ENCODE measurements around the gene PDE4B. TPM values are rescaled to one million over a fixed set of nuclear protein-coding genes. Genes with fewer than 3 reads are reported as not detected.

PDE4B gene
- total and polyA plus RNA-seq, 9 of the 15 experiments (the other 6 are each of a cell fraction or from before 2014, with no cell fraction given): 0.09 TPM; not detected in 8

GRCh38 chr1:66351913-66352312 lies 559.2 kb downstream of the PDE4B start:
- no peak overlapping the region for H3K27ac ChIP-seq (ENCODE audit: extremely low read depth, low read depth, low read length)
- DNase-seq (ENCODE audit: extremely low read depth in 1 of 4, low spot score in 3 of 4): no peak
- no peaks in the 10 kb centered on the region for H3K9me1 ChIP-seq (ENCODE audit: control insufficient read depth, insufficient read depth, low read length)
- ChIA-PET POLR2A (no interaction called here), CTCF (ENCODE audit: low intra/inter-chr PET ratio) (no interaction called here)
- 2% methylated on average over 3 of the region's 3 CpGs for WGBS (ENCODE audit: insufficient coverage, low coverage, missing lambda C conversion rate)
- no peaks in the 10 kb centered on the region for H3K79me2 ChIP-seq (ENCODE audit: control insufficient read depth, insufficient read depth, low read length)
- no peak overlapping the region for H2AFZ ChIP-seq (ENCODE audit: low read depth, low read length)
- H3K9ac ChIP-seq (ENCODE audit: insufficient read depth in 1 of 2, low read depth in 2 of 2, low read length in 2 of 2): no peak overlapping the region
- no peaks in the 10 kb centered on the region for H3K4me1 ChIP-seq (replicated peaks in 1 of 2; ENCODE audit: control insufficient read depth in 2 of 2, insufficient read depth in 2 of 2, low read length in 2 of 2)
- intact Hi-C loops (cut with micrococcal nuclease): no loop called here
- no peaks in the 10 kb centered on the region for H4K20me1 ChIP-seq (replicated peaks; ENCODE audit: control insufficient read depth, insufficient read depth, low read length)
- H3K9me3 ChIP-seq (replicated peaks; ENCODE audit: control insufficient read depth, insufficient read depth, low read depth, low read length): no peaks in the 10 kb centered on the region
- 0 out of 5 replicates have a peak, but pooled peaks cover 0 to 4% of the 10 kb centered on the region in 2 experiments for H3K27me3 ChIP-seq (ENCODE audit: control insufficient read depth in 2 of 2, insufficient read depth in 2 of 2, low read length in 2 of 2)
- no peak for FAIRE-seq
- no TSS peak for BruUV-seq (replicated peaks)
- H3K36me3 ChIP-seq (ENCODE audit: control insufficient read depth, insufficient read depth, low read length): no peaks in the 10 kb centered on the region
- TF ChIP-seq NFE2 (IDR thresholded peaks at IDR 0.05; ENCODE audit: low read depth) (no peak), RFX1 (IDR thresholded peaks at IDR 0.05) (peak; percentile 35), HMG20B (CRISPR knock-in tag; IDR thresholded peaks at IDR 0.05) (no peak), ZNF175 (CRISPR knock-in tag; IDR thresholded peaks at IDR 0.05; ENCODE audit: low read depth) (no peak), NEUROD1 (IDR thresholded peaks at IDR 0.05; ENCODE audit: borderline replicate concordance, low read depth, low read length, partially characterized antibody) (no peak), BCLAF1 (IDR thresholded peaks at IDR 0.05; ENCODE audit: borderline replicate concordance in 1 of 2, control insufficient read depth in 1 of 2, low read depth in 2 of 2, low read length in 1 of 2) (no peak)
- H3K4me3 ChIP-seq: no peak overlapping the region
- no peak overlapping the region for H3K4me2 ChIP-seq (ENCODE audit: insufficient read depth, low read length)
- in situ Hi-C loops (cut with MboI): no loop called here
- ATAC-seq: no peak
